Measurements from ENCODE around the gene REC114. TPM values are rescaled to one million over a fixed set of nuclear protein-coding genes. Genes with fewer than 3 reads are reported as not detected.
"Not testable (repeated sequence)": the region's sequence is repeated elsewhere in the genome, so short reads cannot be mapped to it uniquely, and the experiment has no call there.

REC114 gene
- total RNA-seq, 1 experiment from 2014 or later, result not detected

- no peaks in the 10 kb centered on the region for H3K4me1 Mint-ChIP-seq (ENCODE audit: low read depth, unreplicated experiment)
- H3K9me3 Mint-ChIP-seq (ENCODE audit: low read depth, unreplicated experiment), result no peaks in the 10 kb centered on the region
- H3K4me3 Mint-ChIP-seq (ENCODE audit: low read depth, unreplicated experiment), result no peak overlapping the region
- no peaks in the 10 kb centered on the region for H3K36me3 Mint-ChIP-seq (ENCODE audit: insufficient read depth, unreplicated experiment)
- TF ChIP-seq CTCF (IDR thresholded peaks at IDR 0.05; ENCODE audit: unreplicated experiment), result no peak
- H3K27me3 Mint-ChIP-seq (ENCODE audit: unreplicated experiment), result peaks cover 79% of the 10 kb centered on the region
- no TSS peak for BruUV-seq (replicated peaks)
- H3K27ac Mint-ChIP-seq (ENCODE audit: unreplicated experiment), result no peak overlapping the region
- intact Hi-C loops (cut with micrococcal nuclease; ENCODE audit: unreplicated experiment), result no loop called here
- CTCF ChIA-PET, result no interaction called here
- DNase-seq, result no peak
Observed at GRCh38 chr15:73424506-73424905, 18.5 kb upstream of the REC114 start.

GRCh38 chr15:73425510-73425909 lies 17.5 kb upstream of the REC114 start:
- CTCF ChIA-PET, result interaction anchor here (0.6 to 1.2 kb wide), 3 partner anchors 14 to 482 kb away, joined by 3 to 4 read pairs (median 3); no protein-coding TSS in a partner anchor
- intact Hi-C loops (cut with micrococcal nuclease; ENCODE audit: unreplicated experiment), result no loop called here

GRCh38 chr15:73426323-73426994 lies 16.5 kb upstream of the REC114 start:
- no TSS peak for BruUV-seq (replicated peaks)
- no peak overlapping the region for H3K27ac Mint-ChIP-seq (ENCODE audit: unreplicated experiment)
- no peak overlapping the region for H3K4me3 Mint-ChIP-seq (ENCODE audit: low read depth, unreplicated experiment)
- DNase-seq, result no peak
- peaks cover 84% of the 10 kb centered on the region for H3K27me3 Mint-ChIP-seq (ENCODE audit: unreplicated experiment)
- no peaks in the 10 kb centered on the region for H3K4me1 Mint-ChIP-seq (ENCODE audit: low read depth, unreplicated experiment)
- intact Hi-C loops (cut with micrococcal nuclease; ENCODE audit: unreplicated experiment), result no loop called here
- no peak for TF ChIP-seq CTCF (IDR thresholded peaks at IDR 0.05; ENCODE audit: unreplicated experiment)
- no peaks in the 10 kb centered on the region for H3K9me3 Mint-ChIP-seq (ENCODE audit: low read depth, unreplicated experiment)
- CTCF ChIA-PET, result interaction anchor here (1.1 to 1.2 kb wide), 2 partner anchors 15 to 481 kb away, joined by 3 read pairs; no protein-coding TSS in a partner anchor
- H3K36me3 Mint-ChIP-seq (ENCODE audit: insufficient read depth, unreplicated experiment), result no peaks in the 10 kb centered on the region

More at GRCh38 chr15:73425510-73425909, 17.5 kb upstream of the REC114 start:
- Mint-ChIP-seq H3K4me3 (ENCODE audit: low read depth, unreplicated experiment) (no peak overlapping the region), H3K4me1 (ENCODE audit: low read depth, unreplicated experiment) (no peaks in the 10 kb centered on the region), H3K27ac (ENCODE audit: unreplicated experiment) (no peak overlapping the region), H3K9me3 (ENCODE audit: low read depth, unreplicated experiment) (no peaks in the 10 kb centered on the region), H3K36me3 (ENCODE audit: insufficient read depth, unreplicated experiment) (no peaks in the 10 kb centered on the region), H3K27me3 (ENCODE audit: unreplicated experiment) (peaks cover 84% of the 10 kb centered on the region)
- TF ChIP-seq CTCF (IDR thresholded peaks at IDR 0.05; ENCODE audit: unreplicated experiment), result no peak
- DNase-seq, result no peak
- BruUV-seq (replicated peaks), result no TSS peak

- H3K9me3 Mint-ChIP-seq (ENCODE audit: low read depth, unreplicated experiment); H3K36me3 Mint-ChIP-seq (ENCODE audit: insufficient read depth, unreplicated experiment); H3K27ac Mint-ChIP-seq (ENCODE audit: unreplicated experiment); BruUV-seq (replicated peaks); DNase-seq; H3K4me3 Mint-ChIP-seq (ENCODE audit: low read depth, unreplicated experiment); intact Hi-C loops (cut with micrococcal nuclease; ENCODE audit: unreplicated experiment); H3K4me1 Mint-ChIP-seq (ENCODE audit: low read depth, unreplicated experiment): not testable (repeated sequence)
- peaks cover 85% of the 10 kb centered on the region for H3K27me3 Mint-ChIP-seq (ENCODE audit: unreplicated experiment)
- CTCF ChIA-PET, result interaction anchor here (1.2 kb wide), 1 partner anchor 61 kb away, joined by 3 read pairs; no protein-coding TSS in a partner anchor
Observed at GRCh38 chr15:73431329-73431728, 11.6 kb upstream of the REC114 start.

GRCh38 chr15:73433873-73434272 lies 9.1 kb upstream of the REC114 start:
- Mint-ChIP-seq H3K27me3 (ENCODE audit: unreplicated experiment) (peaks cover 88% of the 10 kb centered on the region), H3K27ac (ENCODE audit: unreplicated experiment) (no peak overlapping the region), H3K4me3 (ENCODE audit: low read depth, unreplicated experiment) (no peak overlapping the region), H3K9me3 (ENCODE audit: low read depth, unreplicated experiment) (no peaks in the 10 kb centered on the region), H3K4me1 (ENCODE audit: low read depth, unreplicated experiment) (no peaks in the 10 kb centered on the region), H3K36me3 (ENCODE audit: insufficient read depth, unreplicated experiment) (no peaks in the 10 kb centered on the region)
- DNase-seq, result no peak
- CTCF ChIA-PET, result interaction anchor here (0.6 kb wide), 3 partner anchors 44 to 494 kb away, joined by 3 to 4 read pairs (median 4); no protein-coding TSS in a partner anchor
- intact Hi-C loops (cut with micrococcal nuclease; ENCODE audit: unreplicated experiment), result no loop called here
- no TSS peak for BruUV-seq (replicated peaks)
- TF ChIP-seq CTCF (IDR thresholded peaks at IDR 0.05; ENCODE audit: unreplicated experiment), result no peak

Data from Calu3 (cell line).